Keratinocyte (primary cell): ENCODE data around the gene PTPA. TPM values are rescaled to one million over a fixed set of nuclear protein-coding genes. Genes with fewer than 3 reads are reported as not detected.

Experiments used
- DNase-seq: peaks from one replicate; pipeline ENCODE4 v3.0.0-alpha.2; 2011; ENCODE audit warnings: low read depth, missing footprints, low spot score
- FAIRE-seq: peaks from 2 replicates; lab custom pipeline; 2011; peaks lifted over from hg19 to GRCh38; lab: Jason Lieb, UNC
- H2AFZ ChIP-seq: 2 replicates; pipeline ENCODE4 v1.6.0; 2012; ENCODE audit warnings: low read length, control low read depth, inconsistent platforms; ENCODE audit not compliant: control insufficient read depth
- H3K27ac ChIP-seq: 2 replicates; pipeline ENCODE4 v1.5.1; 2011; ENCODE audit warnings: low read length; ENCODE audit not compliant: control insufficient read depth, insufficient read depth
- H3K27me3 ChIP-seq: 3 replicates; pipeline ENCODE4 v1.6.0; 2011; ENCODE audit warnings: low read length; ENCODE audit not compliant: control insufficient read depth, insufficient read depth; ENCODE audit errors: extremely low read depth
- H3K36me3 ChIP-seq, 2 experiments: 2 replicates in 1 of 2; 3 replicates in 1 of 2; pipeline ENCODE4 v1.5.1; 2011; ENCODE audit warnings: low read length in 2 of 2, mild to moderate bottlenecking in 1 of 2; ENCODE audit not compliant: control insufficient read depth in 2 of 2, insufficient read depth in 2 of 2; ENCODE audit errors: extremely low read depth in 1 of 2
- H3K4me1 ChIP-seq: 3 replicates; pipeline ENCODE4 v1.5.1; 2011; ENCODE audit warnings: low read length; ENCODE audit not compliant: control insufficient read depth, insufficient read depth; ENCODE audit errors: extremely low read depth
- H3K4me2 ChIP-seq: 3 replicates; pipeline ENCODE4 v1.6.0; 2011; ENCODE audit warnings: low read depth, low read length; ENCODE audit not compliant: control insufficient read depth, insufficient read depth; ENCODE audit errors: extremely low read depth
- H3K4me3 ChIP-seq, 3 experiments: fragments of 200-600 bp in 1 of 3; sonication (generic) in 1 of 3; 2 replicates in 2 of 3; 3 replicates in 1 of 3; pipeline ENCODE4 v1.5.1; 2011 to 2016; ENCODE audit warnings: low read length in 3 of 3, mild to moderate bottlenecking in 3 of 3, control low read depth in 2 of 3, inconsistent platforms in 1 of 3, low read depth in 1 of 3, mixed read lengths in 1 of 3, mixed run types in 1 of 3, moderate library complexity in 1 of 3; ENCODE audit not compliant: control insufficient read depth in 2 of 3, insufficient read depth in 2 of 3; ENCODE audit errors: extremely low read depth in 1 of 3
- H3K79me2 ChIP-seq: 2 replicates; pipeline ENCODE4 v1.6.0; 2012; ENCODE audit warnings: low read length; ENCODE audit not compliant: control insufficient read depth, insufficient read depth
- H3K9ac ChIP-seq: 3 replicates; pipeline ENCODE4 v1.6.0; 2011; ENCODE audit warnings: low read length; ENCODE audit not compliant: control insufficient read depth, insufficient read depth; ENCODE audit errors: extremely low read depth
- H3K9me1 ChIP-seq: 3 replicates; pipeline ENCODE4 v1.6.0; 2011; ENCODE audit warnings: low read length; ENCODE audit not compliant: control insufficient read depth, insufficient read depth; ENCODE audit errors: extremely low read depth
- H3K9me3 ChIP-seq: 2 replicates; pipeline ENCODE4 v1.5.1; 2012; ENCODE audit warnings: low read depth, low read length; ENCODE audit not compliant: control insufficient read depth
- H4K20me1 ChIP-seq: 3 replicates; pipeline ENCODE4 v1.6.0; 2011; ENCODE audit warnings: low read length; ENCODE audit not compliant: control insufficient read depth, insufficient read depth; ENCODE audit errors: extremely low read depth
- CTCF ChIP-seq, 3 experiments: IDR thresholded peaks in 1 of 3; conservative IDR thresholded peaks in 1 of 3; optimal IDR thresholded peaks in 1 of 3; 2 replicates in 2 of 3; 3 replicates in 1 of 3; pipeline versions ENCODE3 to v1.5.1; 2011; ENCODE audit warnings: low read length in 3 of 3, mild to moderate bottlenecking in 3 of 3, moderate library complexity in 2 of 3, control low read depth in 1 of 3, inconsistent platforms in 1 of 3; ENCODE audit not compliant: insufficient read depth in 2 of 3; ENCODE audit errors: extremely low read depth in 1 of 3
- EZH2 ChIP-seq: IDR thresholded peaks from one replicate; pipeline ENCODE4 v1.6.1; 2012; ENCODE audit warnings: inconsistent platforms, mild to moderate bottlenecking, low read length, moderate library complexity
- dilution Hi-C: fragments of 300-500 bp; cut with MboI; formaldehyde crosslinking; loops from one replicate; pipeline ENCODE4 v1.7.0; 2020; ENCODE audit warnings: low sequenced_read_pairs; ENCODE audit not compliant: extremely low pct_ligation_motif_present
- polyA plus RNA-seq, 5 experiments: library from polyadenylated mRNA; depleted of rRNA in 3 of 5; stranded (reverse) in 3 of 5; stranded (forward) in 1 of 5; unstranded in 1 of 5; fragments of >200 nt; gene quantifications; 1 replicate in 1 of 5; 2 replicates in 3 of 5; 3 replicates in 1 of 5; pipeline versions ENCODE4 v1.2.1 to v1.2.3, GENCODE V29; 2011 to 2012; ENCODE audit warnings: missing spikeins in 2 of 5, low read depth in 1 of 5, low replicate concordance in 1 of 5

PTPA gene
- polyA plus RNA-seq, 1 donor (not counting 4 experiments of a cell fraction or from before 2014, with no cell fraction given): 98.0 TPM

DNA sequence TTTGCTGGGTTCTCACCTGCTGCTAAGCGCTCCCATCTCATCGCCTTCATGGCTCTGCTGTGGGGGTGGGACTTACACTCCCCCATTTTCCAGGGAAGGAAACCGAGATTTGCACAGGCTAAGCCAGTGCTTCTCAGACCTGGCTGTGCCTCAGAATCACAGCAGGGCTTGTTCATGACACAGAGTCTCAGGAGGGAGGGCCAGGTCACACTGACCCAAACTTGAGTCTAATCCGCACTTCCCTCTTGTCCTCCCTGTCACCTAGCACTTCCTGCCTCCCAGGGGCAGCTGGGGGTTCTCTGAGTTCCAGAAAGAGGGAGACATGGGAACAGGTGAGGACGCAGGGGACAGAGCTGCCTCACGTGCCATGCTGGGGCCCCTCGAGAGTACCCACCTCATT, 82.4 kb downstream of the PTPA start:
- dilution Hi-C loops: no loop called here
- H2AFZ ChIP-seq: no peak overlapping the region
- no peak for FAIRE-seq

GRCh38 chr9:129194221-129194620, 83.0 kb downstream of the PTPA start:
- FAIRE-seq: no peak
- H2AFZ ChIP-seq: no peak overlapping the region
- dilution Hi-C loops: no loop called here

More for the DNA sequence above, 82.4 kb downstream of the PTPA start:
- Histone ChIP-seq H4K20me1 (no peaks in the 10 kb centered on the region), H3K4me2 (no peak overlapping the region), H3K36me3 (no peaks in the 10 kb centered on the region), H3K4me1 (peaks cover 2% of the 10 kb centered on the region), H3K27ac (no peak overlapping the region), H3K27me3 (peaks cover 7% of the 10 kb centered on the region), H3K4me3 (no peak overlapping the region), H3K9me3 (no peaks in the 10 kb centered on the region), H3K9me1 (no peaks in the 10 kb centered on the region), H3K9ac (no peak overlapping the region), H3K79me2 (no peaks in the 10 kb centered on the region)
- no peak for DNase-seq
- TF ChIP-seq EZH2 (no peak), CTCF (optimal IDR thresholded peaks at IDR 0.05 in 1 of 3, IDR thresholded peaks at IDR 0.05 in 1 of 3, conservative IDR thresholded peaks at IDR 0.05 in 1 of 3; ENCODE audit: extremely low read depth in 1 of 3, insufficient read depth in 2 of 3, low read length in 3 of 3) (no peak)

More at GRCh38 chr9:129194221-129194620, 83.0 kb downstream of the PTPA start:
- Histone ChIP-seq H3K36me3 (no peaks in the 10 kb centered on the region), H3K4me3 (no peak overlapping the region), H3K4me2 (no peak overlapping the region), H3K4me1 (peaks cover 3% of the 10 kb centered on the region), H3K27me3 (peaks cover 7% of the 10 kb centered on the region), H4K20me1 (no peaks in the 10 kb centered on the region), H3K9me3 (no peaks in the 10 kb centered on the region), H3K9me1 (no peaks in the 10 kb centered on the region), H3K9ac (no peak overlapping the region), H3K79me2 (no peaks in the 10 kb centered on the region), H3K27ac (no peak overlapping the region)
- no peak for DNase-seq
- TF ChIP-seq EZH2 (no peak), CTCF (optimal IDR thresholded peaks at IDR 0.05 in 1 of 3, IDR thresholded peaks at IDR 0.05 in 1 of 3, conservative IDR thresholded peaks at IDR 0.05 in 1 of 3; ENCODE audit: extremely low read depth in 1 of 3, insufficient read depth in 2 of 3, low read length in 3 of 3) (no peak)
